Measurements from ENCODE around the gene ZC3HAV1L.

Gene ZC3HAV1L

GRCh38 chr7:139072796-139073195 is 37.0 kb upstream of the ZC3HAV1L start:
- no peak overlapping the region for H3K9ac ChIP-seq (ENCODE audit: low read depth in 1 of 2, low read length in 2 of 2)
- H3K4me3 ChIP-seq (ENCODE audit: low read depth in 1 of 2, low read length in 2 of 2), result no peak overlapping the region
- H3K27me3 ChIP-seq (ENCODE audit: control insufficient read depth in 1 of 2, insufficient read depth in 2 of 2, low read length in 2 of 2), result no peaks in the 10 kb centered on the region
- H3K9me3 ChIP-seq (ENCODE audit: control insufficient read depth in 1 of 2, low read length in 2 of 2), result no peaks in the 10 kb centered on the region
- H3K4me1 ChIP-seq (ENCODE audit: control insufficient read depth in 1 of 2, insufficient read depth in 2 of 2, low read length in 2 of 2), result peaks cover 0 to 3% of the 10 kb centered on the region in 2 donors
- peaks cover 28 to 64% of the 10 kb centered on the region in 2 donors for H3K36me3 ChIP-seq (ENCODE audit: control insufficient read depth in 1 of 2, insufficient read depth in 2 of 2, low read length in 2 of 2)
- H3K27ac ChIP-seq (ENCODE audit: low read depth, low read length), result no peak overlapping the region

- Histone ChIP-seq H3K27ac (ENCODE audit: low read depth, low read length) (no peak overlapping the region), H3K9me3 (ENCODE audit: control insufficient read depth in 1 of 2, low read length in 2 of 2) (no peaks in the 10 kb centered on the region), H3K36me3 (ENCODE audit: control insufficient read depth in 1 of 2, insufficient read depth in 2 of 2, low read length in 2 of 2) (peaks cover 33 to 65% of the 10 kb centered on the region in 2 donors), H3K9ac (ENCODE audit: low read depth in 1 of 2, low read length in 2 of 2) (no peak overlapping the region), H3K27me3 (ENCODE audit: control insufficient read depth in 1 of 2, insufficient read depth in 2 of 2, low read length in 2 of 2) (no peaks in the 10 kb centered on the region), H3K4me1 (ENCODE audit: control insufficient read depth in 1 of 2, insufficient read depth in 2 of 2, low read length in 2 of 2) (peaks cover 0 to 3% of the 10 kb centered on the region in 2 donors), H3K4me3 (ENCODE audit: low read depth in 1 of 2, low read length in 2 of 2) (no peak overlapping the region)
Observed at GRCh38 chr7:139071680-139072079, 35.8 kb upstream of the ZC3HAV1L start.

GRCh38 chr7:139068544-139069399 is 32.9 kb upstream of the ZC3HAV1L start:
- H3K36me3 ChIP-seq (ENCODE audit: control insufficient read depth in 1 of 2, insufficient read depth in 2 of 2, low read length in 2 of 2), result peaks cover 54 to 74% of the 10 kb centered on the region in 2 donors

GRCh38 chr7:139066315-139066714 is 30.5 kb upstream of the ZC3HAV1L start:
- Histone ChIP-seq H3K9me3 (ENCODE audit: control insufficient read depth in 1 of 2, low read length in 2 of 2) (no peaks in the 10 kb centered on the region), H3K4me1 (ENCODE audit: control insufficient read depth in 1 of 2, insufficient read depth in 2 of 2, low read length in 2 of 2) (no peaks in the 10 kb centered on the region), H3K27me3 (ENCODE audit: control insufficient read depth in 1 of 2, insufficient read depth in 2 of 2, low read length in 2 of 2) (no peaks in the 10 kb centered on the region), H3K27ac (ENCODE audit: low read depth, low read length) (no peak overlapping the region), H3K9ac (ENCODE audit: low read depth in 1 of 2, low read length in 2 of 2) (no peak overlapping the region), H3K36me3 (ENCODE audit: control insufficient read depth in 1 of 2, insufficient read depth in 2 of 2, low read length in 2 of 2) (peaks cover 58 to 67% of the 10 kb centered on the region in 2 donors), H3K4me3 (ENCODE audit: low read depth in 1 of 2, low read length in 2 of 2) (no peak overlapping the region)

More at GRCh38 chr7:139068544-139069399, 32.9 kb upstream of the ZC3HAV1L start:
- H3K27ac ChIP-seq (ENCODE audit: low read depth, low read length), result no peak overlapping the region
- no peaks in the 10 kb centered on the region for H3K27me3 ChIP-seq (ENCODE audit: control insufficient read depth in 1 of 2, insufficient read depth in 2 of 2, low read length in 2 of 2)
- no peaks in the 10 kb centered on the region for H3K4me1 ChIP-seq (ENCODE audit: control insufficient read depth in 1 of 2, insufficient read depth in 2 of 2, low read length in 2 of 2)
- no peaks in the 10 kb centered on the region for H3K9me3 ChIP-seq (ENCODE audit: control insufficient read depth in 1 of 2, low read length in 2 of 2)
- H3K4me3 ChIP-seq (ENCODE audit: low read depth in 1 of 2, low read length in 2 of 2), result no peak overlapping the region
- H3K9ac ChIP-seq (ENCODE audit: low read depth in 1 of 2, low read length in 2 of 2), result no peak overlapping the region

GRCh38 chr7:139065323-139065722 is 29.5 kb upstream of the ZC3HAV1L start:
- Histone ChIP-seq H3K9ac (ENCODE audit: low read depth in 1 of 2, low read length in 2 of 2) (no peak overlapping the region), H3K9me3 (ENCODE audit: control insufficient read depth in 1 of 2, low read length in 2 of 2) (no peaks in the 10 kb centered on the region), H3K4me3 (ENCODE audit: low read depth in 1 of 2, low read length in 2 of 2) (no peak overlapping the region), H3K27me3 (ENCODE audit: control insufficient read depth in 1 of 2, insufficient read depth in 2 of 2, low read length in 2 of 2) (no peaks in the 10 kb centered on the region), H3K4me1 (ENCODE audit: control insufficient read depth in 1 of 2, insufficient read depth in 2 of 2, low read length in 2 of 2) (no peaks in the 10 kb centered on the region), H3K27ac (ENCODE audit: low read depth, low read length) (no peak overlapping the region), H3K36me3 (ENCODE audit: control insufficient read depth in 1 of 2, insufficient read depth in 2 of 2, low read length in 2 of 2) (peaks cover 68 to 77% of the 10 kb centered on the region in 2 donors)

GRCh38 chr7:139061416-139061815 is 25.6 kb upstream of the ZC3HAV1L start:
- no peaks in the 10 kb centered on the region for H3K4me1 ChIP-seq (ENCODE audit: control insufficient read depth in 1 of 2, insufficient read depth in 2 of 2, low read length in 2 of 2)
- no peak overlapping the region for H3K9ac ChIP-seq (ENCODE audit: low read depth in 1 of 2, low read length in 2 of 2)
- no peaks in the 10 kb centered on the region for H3K27me3 ChIP-seq (ENCODE audit: control insufficient read depth in 1 of 2, insufficient read depth in 2 of 2, low read length in 2 of 2)
- no peaks in the 10 kb centered on the region for H3K9me3 ChIP-seq (ENCODE audit: control insufficient read depth in 1 of 2, low read length in 2 of 2)
- H3K27ac ChIP-seq (ENCODE audit: low read depth, low read length), result no peak overlapping the region
- no peak overlapping the region for H3K4me3 ChIP-seq (ENCODE audit: low read depth in 1 of 2, low read length in 2 of 2)
- H3K36me3 ChIP-seq (ENCODE audit: control insufficient read depth in 1 of 2, insufficient read depth in 2 of 2, low read length in 2 of 2), result peaks cover 55 to 69% of the 10 kb centered on the region in 2 donors

- no peaks in the 10 kb centered on the region for H3K9me3 ChIP-seq (ENCODE audit: control insufficient read depth in 1 of 2, low read length in 2 of 2)
- H3K27ac ChIP-seq (ENCODE audit: low read depth, low read length), result no peak overlapping the region
- peaks cover 52 to 64% of the 10 kb centered on the region in 2 donors for H3K36me3 ChIP-seq (ENCODE audit: control insufficient read depth in 1 of 2, insufficient read depth in 2 of 2, low read length in 2 of 2)
Observed at GRCh38 chr7:139060695-139061237, 24.9 kb upstream of the ZC3HAV1L start.

GRCh38 chr7:139059905-139060304 is 24.1 kb upstream of the ZC3HAV1L start:
- H3K4me1 ChIP-seq (ENCODE audit: control insufficient read depth in 1 of 2, insufficient read depth in 2 of 2, low read length in 2 of 2), result no peaks in the 10 kb centered on the region
- no peak overlapping the region for H3K27ac ChIP-seq (ENCODE audit: low read depth, low read length)
- no peak overlapping the region for H3K4me3 ChIP-seq (ENCODE audit: low read depth in 1 of 2, low read length in 2 of 2)
- no peak overlapping the region for H3K9ac ChIP-seq (ENCODE audit: low read depth in 1 of 2, low read length in 2 of 2)
- no peaks in the 10 kb centered on the region for H3K9me3 ChIP-seq (ENCODE audit: control insufficient read depth in 1 of 2, low read length in 2 of 2)
- no peaks in the 10 kb centered on the region for H3K27me3 ChIP-seq (ENCODE audit: control insufficient read depth in 1 of 2, insufficient read depth in 2 of 2, low read length in 2 of 2)
- H3K36me3 ChIP-seq (ENCODE audit: control insufficient read depth in 1 of 2, insufficient read depth in 2 of 2, low read length in 2 of 2), result peaks cover 53 to 66% of the 10 kb centered on the region in 2 donors

More at GRCh38 chr7:139060695-139061237, 24.9 kb upstream of the ZC3HAV1L start:
- no peak overlapping the region for H3K4me3 ChIP-seq (ENCODE audit: low read depth in 1 of 2, low read length in 2 of 2)
- no peaks in the 10 kb centered on the region for H3K27me3 ChIP-seq (ENCODE audit: control insufficient read depth in 1 of 2, insufficient read depth in 2 of 2, low read length in 2 of 2)
- no peak overlapping the region for H3K9ac ChIP-seq (ENCODE audit: low read depth in 1 of 2, low read length in 2 of 2)
- H3K4me1 ChIP-seq (ENCODE audit: control insufficient read depth in 1 of 2, insufficient read depth in 2 of 2, low read length in 2 of 2), result no peaks in the 10 kb centered on the region

- Histone ChIP-seq H3K9ac (ENCODE audit: low read depth in 1 of 2, low read length in 2 of 2) (no peak overlapping the region), H3K9me3 (ENCODE audit: control insufficient read depth in 1 of 2, low read length in 2 of 2) (no peaks in the 10 kb centered on the region), H3K4me1 (ENCODE audit: control insufficient read depth in 1 of 2, insufficient read depth in 2 of 2, low read length in 2 of 2) (no peaks in the 10 kb centered on the region), H3K27me3 (ENCODE audit: control insufficient read depth in 1 of 2, insufficient read depth in 2 of 2, low read length in 2 of 2) (no peaks in the 10 kb centered on the region), H3K27ac (ENCODE audit: low read depth, low read length) (no peak overlapping the region), H3K4me3 (ENCODE audit: low read depth in 1 of 2, low read length in 2 of 2) (no peak overlapping the region), H3K36me3 (ENCODE audit: control insufficient read depth in 1 of 2, insufficient read depth in 2 of 2, low read length in 2 of 2) (peaks cover 47 to 66% of the 10 kb centered on the region in 2 donors)
Observed at GRCh38 chr7:139058943-139059342, 23.1 kb upstream of the ZC3HAV1L start.

- Histone ChIP-seq H3K36me3 (ENCODE audit: control insufficient read depth in 1 of 2, insufficient read depth in 2 of 2, low read length in 2 of 2) (peaks cover 27 to 70% of the 10 kb centered on the region in 2 donors), H3K27me3 (ENCODE audit: control insufficient read depth in 1 of 2, insufficient read depth in 2 of 2, low read length in 2 of 2) (no peaks in the 10 kb centered on the region), H3K4me1 (ENCODE audit: control insufficient read depth in 1 of 2, insufficient read depth in 2 of 2, low read length in 2 of 2) (no peaks in the 10 kb centered on the region), H3K4me3 (ENCODE audit: low read depth in 1 of 2, low read length in 2 of 2) (no peak overlapping the region), H3K9me3 (ENCODE audit: control insufficient read depth in 1 of 2, low read length in 2 of 2) (no peaks in the 10 kb centered on the region), H3K27ac (ENCODE audit: low read depth, low read length) (no peak overlapping the region), H3K9ac (ENCODE audit: low read depth in 1 of 2, low read length in 2 of 2) (no peak overlapping the region)
Observed at GRCh38 chr7:139055674-139056073, 19.8 kb upstream of the ZC3HAV1L start.

Data from duodenal mucosa (tissue), 2 donors.